Left forelimb (tissue), 1 donor: ENCODE results near the gene NETO1.

ENCODE experiments used
- DNase-seq: peaks from one replicate; pipeline ENCODE4 v3.0.0-alpha.2; 2018; ENCODE audit warnings: low spot score

Gene NETO1

DNA sequence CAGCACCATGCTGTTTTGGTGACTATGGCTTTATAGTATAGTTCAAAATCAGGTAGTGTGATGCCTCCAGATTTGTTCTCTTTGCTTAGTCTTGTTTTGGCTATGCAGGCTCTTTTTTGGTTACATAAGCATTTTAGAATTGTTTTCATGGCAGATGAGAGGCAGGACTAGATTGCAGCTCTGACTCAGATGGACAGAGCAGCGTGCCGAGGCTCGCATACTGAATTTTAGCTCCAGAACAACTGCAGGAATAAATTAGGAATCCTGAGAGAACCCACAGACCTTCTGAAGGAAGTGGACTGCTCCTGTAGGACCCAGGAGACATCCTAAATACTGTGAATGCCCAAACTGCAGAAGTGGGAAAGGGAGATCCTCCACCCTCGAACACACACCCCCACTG is 141.6 kb downstream of the NETO1 start:
- no peak for DNase-seq

- no peak for DNase-seq
Observed at GRCh38 chr18:72721330-72721729, 146.5 kb downstream of the NETO1 start.

- no peak for DNase-seq
Observed at GRCh38 chr18:72720116-72720515, 147.7 kb downstream of the NETO1 start.

GRCh38 chr18:72704202-72704601 is 163.6 kb downstream of the NETO1 start:
- DNase-seq, result no peak

DNA sequence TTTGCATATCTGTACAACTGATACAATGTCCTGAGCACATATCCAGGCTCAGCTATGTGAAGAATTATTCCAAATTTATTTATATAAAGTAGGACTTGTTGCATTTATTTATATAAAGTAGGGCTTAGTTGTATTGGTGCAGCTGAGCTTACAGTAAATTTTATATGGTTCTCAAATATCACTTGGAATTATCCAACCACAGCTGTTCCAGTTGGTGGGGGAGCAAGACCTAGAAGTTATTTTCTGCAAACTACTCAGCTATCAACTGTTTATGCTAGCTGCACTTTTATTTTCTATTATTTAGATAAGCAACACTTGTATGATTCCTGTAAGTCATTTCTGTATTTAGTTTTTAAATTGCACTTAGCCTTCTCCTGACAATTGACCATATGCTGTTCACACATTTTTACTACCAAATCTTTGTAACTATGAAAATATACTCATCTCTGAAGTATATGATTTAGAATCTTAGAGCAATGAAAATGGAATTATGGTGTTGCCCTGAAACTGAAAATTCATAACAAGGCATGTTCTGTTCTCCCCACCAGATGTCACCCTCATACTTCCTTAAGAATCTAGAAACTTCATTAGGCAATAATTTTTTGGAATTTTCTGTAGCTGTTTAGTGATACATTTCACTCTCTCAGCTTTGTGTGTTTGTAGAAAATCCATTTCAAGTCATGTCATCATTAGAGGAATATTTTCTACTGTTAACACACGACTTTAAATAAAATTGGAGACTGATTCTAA is 166.7 kb downstream of the NETO1 start:
- no peak for DNase-seq

GRCh38 chr18:72697706-72698105 is 170.1 kb downstream of the NETO1 start:
- no peak for DNase-seq

DNA sequence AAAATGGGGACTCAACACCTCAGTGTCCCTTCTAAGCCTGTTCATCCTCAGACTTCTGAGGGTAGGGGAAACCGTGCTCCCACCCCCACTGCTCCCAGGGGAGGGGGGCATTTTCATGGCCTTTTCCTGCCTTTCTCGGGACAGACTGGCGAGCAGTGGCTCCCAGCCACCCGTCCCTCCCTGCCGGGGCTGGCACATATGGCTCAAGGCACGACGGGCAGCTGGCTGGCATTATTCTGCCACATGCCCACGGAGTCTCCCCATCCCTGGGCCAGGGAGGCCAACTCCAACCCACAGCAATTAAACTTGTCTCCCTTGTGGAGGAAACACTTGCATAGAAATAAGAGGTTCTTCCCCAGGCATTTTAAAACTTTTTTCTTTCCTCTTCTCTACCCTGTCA is 175.2 kb downstream of the NETO1 start:
- no peak for DNase-seq
